SU-DHL-6 (cell line): ENCODE measurements around the gene PRH2.

ENCODE experiments used
- EZH2phosphoT487 ChIP-seq: fragments of 200-600 bp; sonication (generic), shearing (Covaris generic); conservative IDR thresholded peaks from 2 replicates; pipeline ENCODE4 v1.6.1; 2018; ENCODE audit warnings: mild to moderate bottlenecking, antibody characterized with exemption, low read length, moderate library complexity, mixed read lengths
- TF ChIP-seq, protein P1 (sequence below): fragments of 200-600 bp; sonication (generic); IDR thresholded peaks from one replicate; pipeline ENCODE4 v1.5.1; 2017; ENCODE audit warnings: antibody characterized with exemption, mild to moderate bottlenecking, low read length, moderate library complexity; ENCODE audit not compliant: insufficient read depth, poor library complexity, severe bottlenecking

DNA sequence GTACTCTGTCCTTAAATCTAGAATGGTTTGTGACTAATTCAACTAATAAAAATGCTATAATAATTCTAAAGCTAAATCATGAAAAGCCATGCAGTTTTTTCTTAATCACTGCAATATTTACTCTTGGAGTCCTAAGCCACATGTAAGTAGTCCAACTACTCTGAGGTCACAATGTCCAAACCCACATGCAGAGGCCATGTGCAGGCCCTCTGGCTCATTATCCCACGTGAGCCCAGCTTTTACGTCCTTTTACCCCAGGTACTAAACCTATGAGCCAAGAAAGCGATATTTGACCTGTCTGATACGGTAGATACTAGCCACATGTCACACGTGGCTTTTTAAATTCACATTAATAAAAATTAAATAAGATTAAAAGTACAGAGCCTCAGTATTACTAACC is 32.2 kb upstream of the PRH2 start:
- TF ChIP-seq, protein P1, sequence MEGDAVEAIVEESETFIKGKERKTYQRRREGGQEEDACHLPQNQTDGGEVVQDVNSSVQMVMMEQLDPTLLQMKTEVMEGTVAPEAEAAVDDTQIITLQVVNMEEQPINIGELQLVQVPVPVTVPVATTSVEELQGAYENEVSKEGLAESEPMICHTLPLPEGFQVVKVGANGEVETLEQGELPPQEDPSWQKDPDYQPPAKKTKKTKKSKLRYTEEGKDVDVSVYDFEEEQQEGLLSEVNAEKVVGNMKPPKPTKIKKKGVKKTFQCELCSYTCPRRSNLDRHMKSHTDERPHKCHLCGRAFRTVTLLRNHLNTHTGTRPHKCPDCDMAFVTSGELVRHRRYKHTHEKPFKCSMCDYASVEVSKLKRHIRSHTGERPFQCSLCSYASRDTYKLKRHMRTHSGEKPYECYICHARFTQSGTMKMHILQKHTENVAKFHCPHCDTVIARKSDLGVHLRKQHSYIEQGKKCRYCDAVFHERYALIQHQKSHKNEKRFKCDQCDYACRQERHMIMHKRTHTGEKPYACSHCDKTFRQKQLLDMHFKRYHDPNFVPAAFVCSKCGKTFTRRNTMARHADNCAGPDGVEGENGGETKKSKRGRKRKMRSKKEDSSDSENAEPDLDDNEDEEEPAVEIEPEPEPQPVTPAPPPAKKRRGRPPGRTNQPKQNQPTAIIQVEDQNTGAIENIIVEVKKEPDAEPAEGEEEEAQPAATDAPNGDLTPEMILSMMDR, result no peak
- TF ChIP-seq EZH2phosphoT487, result no peak
